ENCODE measurements around the gene SERGEF. TPM values are rescaled to one million over a fixed set of nuclear protein-coding genes. Genes with fewer than 3 reads are reported as not detected.
A peak's percentile ranks its signal among the peaks of the same experiment; 100 is the strongest.

The SERGEF gene
- total RNA-seq = 10 to 100 TPM; 46.5 to 54.5 TPM
- polyA plus RNA-seq = 10 to 100 TPM; 61.8 to 70.3 (median 69.3) TPM
- 10.3 to 22.7 (median 20.6) reads per million in 6 experiments for total RNA-seq

- H3K9me3 Mint-ChIP-seq = peaks cover 0 to 9% (median 0%) of the 10 kb centered on the region in 9 donors
- POLR2A ChIA-PET = interaction anchor here (0.7 to 2.9 kb wide), 12 partner anchors 10 to 514 kb away, joined by 3 to 17 read pairs (median 4); partner anchors contain the start of genes GTF2H1, HPS5, SAAL1 and TSG101
- no peaks in the 10 kb centered on the region for H3K27me3 Mint-ChIP-seq
- ATAC-seq (peak; percentile 81 to 87), DNase-seq (peak; percentile 82 to 95 (median 88))
- H3K36me3 Mint-ChIP-seq = peaks cover 0 to 2% (median 0%) of the 10 kb centered on the region in 3 donors
- peaks cover 25 to 45% (median 34%) of the 10 kb centered on the region in 4 donors for H3K4me1 Mint-ChIP-seq
- peak within 1 kb of the TSS; percentile 94 to 100 (median 98) for H3K27ac Mint-ChIP-seq
- H3K4me3 Mint-ChIP-seq = peak within 1 kb of the TSS; percentile 89 to 99 (median 99)
Measured at GRCh38 chr11:18012906-18013781, at the start of gene SERGEF. SERGEF (minus strand) TSS chr11:18013047; CDS start chr11:18013010, 37 bp downstream.

GRCh38 chr11:18061351-18061750 is 48.5 kb upstream of the SERGEF start:
- no peaks in the 10 kb centered on the region for H3K27me3 Mint-ChIP-seq
- POLR2A ChIA-PET = no interaction called here
- ATAC-seq (no peak), DNase-seq (no peak)
- H3K4me1 Mint-ChIP-seq = no peaks in the 10 kb centered on the region
- no peaks in the 10 kb centered on the region for H3K9me3 Mint-ChIP-seq
- peaks cover 0 to 10% (median 9%) of the 10 kb centered on the region in 3 donors for H3K36me3 Mint-ChIP-seq
- no peak overlapping the region for H3K4me3 Mint-ChIP-seq
- H3K27ac Mint-ChIP-seq = no peak overlapping the region

- POLR2A ChIA-PET = no interaction called here
- Mint-ChIP-seq H3K27ac (no peak overlapping the region), H3K27me3 (peaks cover 0 to 3% (median 0%) of the 10 kb centered on the region in 5 donors), H3K9me3 (no peaks in the 10 kb centered on the region), H3K4me1 (no peaks in the 10 kb centered on the region), H3K36me3 (peaks cover 0 to 5% (median 5%) of the 10 kb centered on the region in 3 donors), H3K4me3 (no peak overlapping the region)
- ATAC-seq (no peak), DNase-seq (no peak)
Measured at GRCh38 chr11:18056561-18057181, 43.8 kb upstream of the SERGEF start.

- Mint-ChIP-seq H3K9me3 (peaks cover 0 to 8% (median 0%) of the 10 kb centered on the region in 9 donors), H3K36me3 (peaks cover 0 to 5% (median 5%) of the 10 kb centered on the region in 3 donors), H3K27ac (no peak overlapping the region), H3K4me3 (no peak overlapping the region), H3K27me3 (peaks cover 0 to 3% (median 0%) of the 10 kb centered on the region in 5 donors), H3K4me1 (no peaks in the 10 kb centered on the region)
- POLR2A ChIA-PET = no interaction called here
- DNase-seq (no peak), ATAC-seq (no peak)
Measured at GRCh38 chr11:18054511-18055103, 41.8 kb upstream of the SERGEF start.

GRCh38 chr11:18050848-18051247 is 38.0 kb upstream of the SERGEF start:
- H3K36me3 Mint-ChIP-seq = peaks cover 0 to 26% (median 16%) of the 10 kb centered on the region in 3 donors

GRCh38 chr11:18046116-18046777 is 33.4 kb upstream of the SERGEF start, which contains the start of gene TPH1:
TPH1 (minus strand) TSS chr11:18046269; CDS start chr11:18040762, 5,507 bp downstream.
- Mint-ChIP-seq H3K27me3 (peaks cover 25 to 44% (median 39%) of the 10 kb centered on the region in 5 donors), H3K4me3 (no peak within 1 kb of the TSS), H3K36me3 (peaks cover 2 to 33% (median 26%) of the 10 kb centered on the region in 3 donors), H3K27ac (no peak within 1 kb of the TSS), H3K9me3 (peaks cover 0 to 13% (median 5%) of the 10 kb centered on the region in 9 donors), H3K4me1 (no peaks in the 10 kb centered on the region)
- DNase-seq = no peak
- ATAC-seq = no peak
- POLR2A ChIA-PET = no interaction called here

More at GRCh38 chr11:18050848-18051247, 38.0 kb upstream of the SERGEF start:
- H3K27ac Mint-ChIP-seq = no peak overlapping the region
- ATAC-seq (no peak), DNase-seq (no peak)
- no peaks in the 10 kb centered on the region for H3K4me1 Mint-ChIP-seq
- POLR2A ChIA-PET = no interaction called here
- peaks cover 11 to 26% (median 22%) of the 10 kb centered on the region in 5 donors for H3K27me3 Mint-ChIP-seq
- no peak overlapping the region for H3K4me3 Mint-ChIP-seq
- peaks cover 0 to 13% (median 4%) of the 10 kb centered on the region in 9 donors for H3K9me3 Mint-ChIP-seq

GRCh38 chr11:18036456-18036855 is 23.6 kb upstream of the SERGEF start:
- Mint-ChIP-seq H3K36me3 (peaks cover 0 to 2% (median 0%) of the 10 kb centered on the region in 3 donors), H3K27me3 (peaks cover 0 to 4% (median 0%) of the 10 kb centered on the region in 5 donors), H3K27ac (no peak overlapping the region), H3K4me1 (no peaks in the 10 kb centered on the region), H3K9me3 (no peaks in the 10 kb centered on the region), H3K4me3 (no peak overlapping the region)
- DNase-seq (no peak), ATAC-seq (no peak)
- POLR2A ChIA-PET = interaction anchor here (0.7 kb wide), 1 partner anchor 689 kb away, joined by 3 read pairs; no protein-coding TSS in a partner anchor

- POLR2A ChIA-PET = no interaction called here
Measured at GRCh38 chr11:18027475-18027874, 14.6 kb upstream of the SERGEF start.

GRCh38 chr11:18022419-18022818 is 9.6 kb upstream of the SERGEF start:
- POLR2A ChIA-PET = interaction anchor here (1.2 kb wide), 1 partner anchor 9 kb away, joined by 5 read pairs; the partner anchor contains the start of gene SERGEF
- ATAC-seq (no peak), DNase-seq (no peak)
- H3K4me1 Mint-ChIP-seq = peaks cover 0 to 3% (median 0%) of the 10 kb centered on the region in 4 donors
- peaks cover 0 to 1% (median 0%) of the 10 kb centered on the region in 3 donors for H3K36me3 Mint-ChIP-seq
- H3K9me3 Mint-ChIP-seq = no peaks in the 10 kb centered on the region
- H3K27me3 Mint-ChIP-seq = no peaks in the 10 kb centered on the region
- no peak overlapping the region for H3K4me3 Mint-ChIP-seq
- no peak overlapping the region for H3K27ac Mint-ChIP-seq

More at GRCh38 chr11:18027475-18027874, 14.6 kb upstream of the SERGEF start:
- DNase-seq (no peak), ATAC-seq (no peak)
- Mint-ChIP-seq H3K27ac (no peak overlapping the region), H3K4me3 (no peak overlapping the region), H3K27me3 (no peaks in the 10 kb centered on the region), H3K4me1 (no peaks in the 10 kb centered on the region), H3K36me3 (peaks cover 0 to 3% (median 0%) of the 10 kb centered on the region in 3 donors), H3K9me3 (no peaks in the 10 kb centered on the region)

- Mint-ChIP-seq H3K4me3 (no peak overlapping the region), H3K9me3 (no peaks in the 10 kb centered on the region)
- POLR2A ChIA-PET = no interaction called here
Measured at GRCh38 chr11:18019650-18020049, 6.8 kb upstream of the SERGEF start.

GRCh38 chr11:18016789-18017188 is 3.9 kb upstream of the SERGEF start:
- no peak for DNase-seq
- H3K27me3 Mint-ChIP-seq = no peaks in the 10 kb centered on the region
- H3K9me3 Mint-ChIP-seq = peaks cover 0 to 3% (median 0%) of the 10 kb centered on the region in 9 donors
- H3K4me1 Mint-ChIP-seq = peaks cover 18 to 28% (median 21%) of the 10 kb centered on the region in 4 donors
- peaks cover 0 to 2% (median 0%) of the 10 kb centered on the region in 3 donors for H3K36me3 Mint-ChIP-seq
- POLR2A ChIA-PET = interaction anchor here (1.1 kb wide), 1 partner anchor 378 kb away, joined by 3 read pairs; the partner anchor contains the start of gene LDHA
- H3K27ac Mint-ChIP-seq = no peak overlapping the region
- H3K4me3 Mint-ChIP-seq = no peak overlapping the region
- ATAC-seq = no peak

More at GRCh38 chr11:18019650-18020049, 6.8 kb upstream of the SERGEF start:
- H3K36me3 Mint-ChIP-seq = no peaks in the 10 kb centered on the region
- no peak overlapping the region for H3K27ac Mint-ChIP-seq
- DNase-seq = no peak
- H3K27me3 Mint-ChIP-seq = no peaks in the 10 kb centered on the region
- no peak for ATAC-seq
- peaks cover 1 to 5% (median 3%) of the 10 kb centered on the region in 4 donors for H3K4me1 Mint-ChIP-seq
